Fibroblast of pulmonary artery (primary cell): ENCODE results near the gene DLG4.

ENCODE experiments used
- DNase-seq: peaks from one replicate; pipeline ENCODE4 v3.0.0-alpha.2; 2010; ENCODE audit warnings: low read depth
- H3K4me3 ChIP-seq: replicated peaks from 2 replicates; pipeline ENCODE4 v1.5.1; 2011; ENCODE audit warnings: low read depth, mild to moderate bottlenecking, control low read depth, low read length, moderate library complexity
- CTCF ChIP-seq: IDR thresholded peaks from 2 replicates; pipeline ENCODE4 v1.5.1; 2011; ENCODE audit warnings: mild to moderate bottlenecking, control low read depth, low read length, inconsistent platforms; ENCODE audit errors: missing control alignments

Gene DLG4

GRCh38 chr17:7179317-7180254, 40.0 kb downstream of the DLG4 start, which contains the start of gene ASGR1:
ASGR1 (minus strand) TSS chr17:7179370; CDS start chr17:7178563, 807 bp downstream.
- H3K4me3 ChIP-seq = peak within 1 kb of the TSS; percentile 58
- no peak for TF ChIP-seq CTCF
- no peak for DNase-seq

GRCh38 chr17:7178973-7179316, 40.7 kb downstream of the DLG4 start:
- TF ChIP-seq CTCF = no peak
- no peak for DNase-seq
- no peak overlapping the region for H3K4me3 ChIP-seq

- TF ChIP-seq CTCF = no peak
- H3K4me3 ChIP-seq = peak overlapping the region; percentile 58
- DNase-seq = peak; percentile 31
Measured at GRCh38 chr17:7177954-7178477, 41.6 kb downstream of the DLG4 start.

- peak; percentile 81 for TF ChIP-seq CTCF
- H3K4me3 ChIP-seq = peak overlapping the region; percentile 58
- DNase-seq = peak; percentile 69
Measured at GRCh38 chr17:7177191-7177953, 42.3 kb downstream of the DLG4 start.

- TF ChIP-seq CTCF = no peak
- no peak for DNase-seq
- no peak overlapping the region for H3K4me3 ChIP-seq
Measured at GRCh38 chr17:7176841-7177190, 42.8 kb downstream of the DLG4 start.

GRCh38 chr17:7176107-7176840, 43.4 kb downstream of the DLG4 start:
- no peak for TF ChIP-seq CTCF
- H3K4me3 ChIP-seq = no peak overlapping the region
- DNase-seq = no peak
